ENCODE measurements around the gene GOSR2. TPM values are rescaled to one million over a fixed set of nuclear protein-coding genes. Genes with fewer than 3 reads are reported as not detected.

The GOSR2 gene
- total RNA-seq (2021; ENCODE audit: unreplicated experiment) (52.9 TPM), Bru-seq, nascent RNA (percentile 96 among the genes with signal in this experiment), BruChase-seq, experiment 1, labeled RNA remaining after a 6-hour chase (percentile 96 among the genes with signal in this experiment), BruChase-seq, experiment 2, labeled RNA remaining after a 2-hour chase (percentile 98 among the genes with signal in this experiment)
- polyA plus RNA-seq (2012): 28.8 and 32.3 TPM in 2 replicates
- long read RNA-seq, transcript GOSR2-201 (7 exons, 1,245 nt): minor isoform, 6 of 55 reads
- long read RNA-seq, transcript GOSR2-208 (7 exons, 1,115 nt): minor isoform, 8 of 55 reads
- long read RNA-seq, transcript GOSR2-232 (6 exons, 3,964 nt): major isoform, 20 of 55 reads
- long read RNA-seq, partial matches to known transcripts: 2 of 55 reads
- long read RNA-seq, other reads (novel, unspliced or antisense): 4 of 55 reads

- Histone ChIP-seq H3K9me3 (ENCODE audit: control insufficient read depth in 1 of 2, insufficient read depth in 1 of 2, low read depth in 1 of 2, low read length in 2 of 2) (no peaks in the 10 kb centered on the region), H3K27me3 (ENCODE audit: insufficient read depth, low read length) (no peaks in the 10 kb centered on the region), H4K20me1 (ENCODE audit: insufficient read depth) (peaks cover 5% of the 10 kb centered on the region; the same call in 1 of the 2 replicates), H3K9me2 (ENCODE audit: insufficient read depth) (no peaks in the 10 kb centered on the region), H3K36me3 (ENCODE audit: control insufficient read depth in 1 of 2, insufficient read depth in 2 of 2, low read length in 2 of 2) (no peaks in the 10 kb centered on the region; a peak in 1 of 4 replicates), H3K79me2 (ENCODE audit: insufficient read depth, low read length) (peaks cover 55% of the 10 kb centered on the region), H3K27ac (ENCODE audit: low read depth, low read length) (peak within 1 kb of the TSS; percentile 80), H3K4me2 (ENCODE audit: low read length) (peak within 1 kb of the TSS; percentile 78), H3K4me3 (replicated peaks in 1 of 2; ENCODE audit: low read depth in 1 of 2, low read length in 2 of 2) (peak within 1 kb of the TSS; percentile 91 to 99), H2AFZ (ENCODE audit: low read depth, low read length, poor library complexity, severe bottlenecking) (peak within 1 kb of the TSS; percentile 86), H3K4me1 (ENCODE audit: control insufficient read depth in 1 of 2, insufficient read depth in 2 of 2, low read length in 2 of 2) (peaks cover 7 to 10% of the 10 kb centered on the region in 2 experiments), H3K9ac (ENCODE audit: low read length) (peak within 1 kb of the TSS; percentile 95)
- ChIA-PET CTCF (no interaction called here), RAD21 (ENCODE audit: low non-redundant PET in 1 of 2, low total read pairs in 2 of 2, uncharacterized antibody in 2 of 2, unreplicated experiment in 2 of 2) (no interaction called here), POLR2A (no interaction called here)
- ATAC-seq (peak; percentile 97), DNase-seq (ENCODE audit: low read depth, low spot score) (peak; percentile 89)
- BruUV-seq (replicated peaks): no TSS peak
- intact Hi-C loops (cut with micrococcal nuclease): loop anchor here (2.0 to 10.0 kb wide), 2 partner anchors 24 to 138 kb away; no protein-coding TSS in a partner anchor
- TF ChIP-seq, protein P1, sequence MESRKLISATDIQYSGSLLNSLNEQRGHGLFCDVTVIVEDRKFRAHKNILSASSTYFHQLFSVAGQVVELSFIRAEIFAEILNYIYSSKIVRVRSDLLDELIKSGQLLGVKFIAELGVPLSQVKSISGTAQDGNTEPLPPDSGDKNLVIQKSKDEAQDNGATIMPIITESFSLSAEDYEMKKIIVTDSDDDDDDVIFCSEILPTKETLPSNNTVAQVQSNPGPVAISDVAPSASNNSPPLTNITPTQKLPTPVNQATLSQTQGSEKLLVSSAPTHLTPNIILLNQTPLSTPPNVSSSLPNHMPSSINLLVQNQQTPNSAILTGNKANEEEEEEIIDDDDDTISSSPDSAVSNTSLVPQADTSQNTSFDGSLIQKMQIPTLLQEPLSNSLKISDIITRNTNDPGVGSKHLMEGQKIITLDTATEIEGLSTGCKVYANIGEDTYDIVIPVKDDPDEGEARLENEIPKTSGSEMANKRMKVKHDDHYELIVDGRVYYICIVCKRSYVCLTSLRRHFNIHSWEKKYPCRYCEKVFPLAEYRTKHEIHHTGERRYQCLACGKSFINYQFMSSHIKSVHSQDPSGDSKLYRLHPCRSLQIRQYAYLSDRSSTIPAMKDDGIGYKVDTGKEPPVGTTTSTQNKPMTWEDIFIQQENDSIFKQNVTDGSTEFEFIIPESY (IDR thresholded peaks at IDR 0.05; ENCODE audit: extremely low read depth, insufficient replicate concordance, low read length): no peak
- TF ChIP-seq SIN3A (IDR thresholded peaks at IDR 0.05; ENCODE audit: low read depth) (peak; percentile 95), ZNF274 (IDR thresholded peaks at IDR 0.05; ENCODE audit: low read depth, low read length) (no peak), EZH2 (IDR thresholded peaks at IDR 0.05) (no peak), TCF7L2 (IDR thresholded peaks at IDR 0.05; ENCODE audit: borderline replicate concordance, extremely low read depth, insufficient read depth, insufficient read length) (peak; percentile 95), CTCF (IDR thresholded peaks at IDR 0.05 in 2 of 3, conservative IDR thresholded peaks at IDR 0.05 in 1 of 3; ENCODE audit: borderline replicate concordance in 1 of 3, insufficient read depth in 1 of 3, low read depth in 2 of 3, low read length in 2 of 3) (no peak), YY1 (IDR thresholded peaks at IDR 0.05; ENCODE audit: extremely low read depth, insufficient replicate concordance, low read depth, low read length) (no peak), CBX3 (IDR thresholded peaks at IDR 0.05; ENCODE audit: low read depth) (peak; percentile 96), ATF3 (IDR thresholded peaks at IDR 0.05) (no peak), ZFX (IDR thresholded peaks at IDR 0.05) (peak; percentile 95), JUND (IDR thresholded peaks at IDR 0.05) (no peak), EGR1 (IDR thresholded peaks at IDR 0.05; ENCODE audit: low read depth) (no peak), POLR2A (IDR thresholded peaks at IDR 0.05; ENCODE audit: borderline replicate concordance, extremely low read depth, insufficient read depth, insufficient read length) (peak; percentile 89), CEBPB (IDR thresholded peaks at IDR 0.05; ENCODE audit: low read depth) (no peak)
- TF ChIP-seq, protein P2, sequence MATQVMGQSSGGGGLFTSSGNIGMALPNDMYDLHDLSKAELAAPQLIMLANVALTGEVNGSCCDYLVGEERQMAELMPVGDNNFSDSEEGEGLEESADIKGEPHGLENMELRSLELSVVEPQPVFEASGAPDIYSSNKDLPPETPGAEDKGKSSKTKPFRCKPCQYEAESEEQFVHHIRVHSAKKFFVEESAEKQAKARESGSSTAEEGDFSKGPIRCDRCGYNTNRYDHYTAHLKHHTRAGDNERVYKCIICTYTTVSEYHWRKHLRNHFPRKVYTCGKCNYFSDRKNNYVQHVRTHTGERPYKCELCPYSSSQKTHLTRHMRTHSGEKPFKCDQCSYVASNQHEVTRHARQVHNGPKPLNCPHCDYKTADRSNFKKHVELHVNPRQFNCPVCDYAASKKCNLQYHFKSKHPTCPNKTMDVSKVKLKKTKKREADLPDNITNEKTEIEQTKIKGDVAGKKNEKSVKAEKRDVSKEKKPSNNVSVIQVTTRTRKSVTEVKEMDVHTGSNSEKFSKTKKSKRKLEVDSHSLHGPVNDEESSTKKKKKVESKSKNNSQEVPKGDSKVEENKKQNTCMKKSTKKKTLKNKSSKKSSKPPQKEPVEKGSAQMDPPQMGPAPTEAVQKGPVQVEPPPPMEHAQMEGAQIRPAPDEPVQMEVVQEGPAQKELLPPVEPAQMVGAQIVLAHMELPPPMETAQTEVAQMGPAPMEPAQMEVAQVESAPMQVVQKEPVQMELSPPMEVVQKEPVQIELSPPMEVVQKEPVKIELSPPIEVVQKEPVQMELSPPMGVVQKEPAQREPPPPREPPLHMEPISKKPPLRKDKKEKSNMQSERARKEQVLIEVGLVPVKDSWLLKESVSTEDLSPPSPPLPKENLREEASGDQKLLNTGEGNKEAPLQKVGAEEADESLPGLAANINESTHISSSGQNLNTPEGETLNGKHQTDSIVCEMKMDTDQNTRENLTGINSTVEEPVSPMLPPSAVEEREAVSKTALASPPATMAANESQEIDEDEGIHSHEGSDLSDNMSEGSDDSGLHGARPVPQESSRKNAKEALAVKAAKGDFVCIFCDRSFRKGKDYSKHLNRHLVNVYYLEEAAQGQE (IDR thresholded peaks at IDR 0.05; ENCODE audit: low read depth): no peak
- TF ChIP-seq, protein P3, sequence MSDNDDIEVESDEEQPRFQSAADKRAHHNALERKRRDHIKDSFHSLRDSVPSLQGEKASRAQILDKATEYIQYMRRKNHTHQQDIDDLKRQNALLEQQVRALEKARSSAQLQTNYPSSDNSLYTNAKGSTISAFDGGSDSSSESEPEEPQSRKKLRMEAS (IDR thresholded peaks at IDR 0.05): peak; percentile 88
These were observed at the start of gene GOSR2 for GRCh38 chr17:46922804-46923635. Gene GOSR2, plus strand, starts transcription at chr17:46923160. Its CDS starts 33 bp downstream, at chr17:46923193.

All from HCT116 (cell line).